Pulmonary artery endothelial cell (primary cell): ENCODE results near the gene RALA. TPM values are rescaled to one million over a fixed set of nuclear protein-coding genes. Genes with fewer than 3 reads are reported as not detected.
"Not testable (repeated sequence)": the region's sequence is repeated elsewhere in the genome, so short reads cannot be mapped to it uniquely, and the experiment has no call there.

Experiments used
- DNase-seq: peaks from one replicate; pipeline ENCODE4 v3.0.0-alpha.2; 2011; ENCODE audit warnings: low read depth, low spot score
- total RNA-seq: library from RNA; depleted of rRNA; stranded (reverse); fragments of >200 nt; gene quantifications from 2 replicates; pipeline ENCODE4 v1.2.3, GENCODE V29; 2014

The RALA gene
- total RNA-seq, 1 donor from 2014 or later = 179 TPM

- DNase-seq = no peak
Measured at GRCh38 chr7:39645482-39646407, 22.4 kb downstream of the RALA start.

GRCh38 chr7:39647816-39648215 is 24.4 kb downstream of the RALA start:
- DNase-seq = no peak

DNA sequence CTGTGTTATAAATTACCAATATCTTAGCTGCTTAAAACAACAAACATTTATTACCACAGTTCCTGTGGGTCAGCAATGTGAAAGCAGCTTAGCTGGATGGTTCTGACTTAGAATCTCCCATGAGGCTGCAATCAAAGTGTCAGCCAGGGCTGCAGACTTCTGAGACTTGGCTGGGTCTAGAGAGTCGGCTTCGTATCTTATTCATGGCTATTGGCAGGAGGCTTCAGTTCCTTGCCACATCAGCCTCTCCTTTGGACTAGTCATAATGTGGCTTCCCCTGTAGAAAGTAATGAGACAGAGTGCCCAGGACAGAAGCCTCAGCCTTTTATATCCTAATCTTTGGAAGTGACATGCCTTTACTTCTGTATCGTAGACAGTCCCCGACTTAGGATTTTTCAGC is 27.3 kb downstream of the RALA start:
- DNase-seq = no peak

DNA sequence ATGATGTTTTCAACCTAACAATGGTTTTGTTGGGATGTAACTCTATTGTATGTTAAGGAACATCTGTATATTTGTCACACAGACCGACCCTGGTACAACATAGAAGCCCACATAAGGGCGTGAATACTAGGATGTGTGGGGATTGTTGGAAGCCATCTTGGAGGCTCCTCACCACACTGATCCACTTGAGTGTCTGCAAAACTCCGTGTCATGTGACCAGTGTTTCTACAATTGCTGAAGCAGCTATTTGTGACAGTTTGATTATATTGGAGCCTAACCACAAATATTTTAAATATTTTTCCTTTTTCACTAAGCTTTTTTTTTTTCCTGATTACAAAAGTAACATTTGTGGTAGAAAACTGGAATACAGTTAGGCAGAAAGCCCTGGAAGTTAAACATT is 27.9 kb downstream of the RALA start:
- DNase-seq = no peak

- no peak for DNase-seq
Measured at GRCh38 chr7:39656415-39656814, 33.0 kb downstream of the RALA start.

DNA sequence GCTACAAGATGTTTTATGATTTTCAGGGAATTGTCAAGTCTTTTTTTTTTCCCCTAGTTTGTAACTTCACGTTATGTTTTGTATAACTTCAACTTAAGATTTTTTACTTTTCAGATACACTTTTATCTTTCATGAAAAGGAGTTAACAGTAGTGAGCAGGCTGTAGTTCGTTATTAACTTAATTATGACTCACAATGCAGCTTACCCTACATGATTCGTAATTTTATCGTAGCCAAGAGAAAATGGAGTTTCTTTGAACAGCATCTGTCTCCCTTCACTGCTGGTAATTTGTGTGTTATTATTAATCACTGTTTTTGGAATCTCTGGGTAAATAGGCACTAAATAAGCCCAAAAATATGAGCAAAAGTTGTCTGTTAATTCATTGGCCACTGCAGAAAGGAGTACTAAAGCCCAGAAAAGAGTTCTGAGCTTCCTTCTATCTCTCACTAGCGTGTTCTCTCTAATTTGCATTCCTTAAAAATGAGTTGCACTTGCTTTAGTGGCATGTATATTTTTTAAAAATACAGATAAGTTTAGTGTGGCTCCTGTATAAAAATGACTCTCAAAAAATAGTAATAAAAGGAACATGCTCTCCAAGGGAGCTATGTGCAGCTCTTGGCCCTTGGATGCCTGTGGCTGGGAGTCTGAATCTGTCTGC is 36.1 kb downstream of the RALA start:
- DNase-seq = no peak

DNA sequence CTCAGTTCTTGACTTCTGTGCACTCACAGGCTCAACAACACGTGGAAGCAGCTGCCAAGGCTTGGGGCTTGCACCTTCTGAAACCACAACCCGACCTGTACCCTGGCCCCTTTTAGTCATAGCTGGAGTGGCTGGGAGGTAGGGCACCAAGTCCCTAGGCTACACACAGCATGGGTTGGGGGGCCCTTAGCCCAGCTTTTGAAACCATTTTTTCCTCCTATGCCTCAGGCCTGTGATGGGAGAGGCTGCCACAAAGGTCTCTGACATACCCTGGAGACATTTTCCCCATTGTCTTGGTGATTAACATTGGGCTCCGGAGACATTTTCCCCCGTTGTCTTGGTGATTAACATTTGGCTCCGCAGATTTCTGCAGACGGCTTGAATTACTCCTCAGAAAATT is 38.6 kb downstream of the RALA start:
- no peak for DNase-seq

GRCh38 chr7:39663263-39663662 is 39.9 kb downstream of the RALA start:
- no peak for DNase-seq

GRCh38 chr7:39664057-39664456 is 40.7 kb downstream of the RALA start:
- DNase-seq = no peak

GRCh38 chr7:39664585-39664984 is 41.2 kb downstream of the RALA start:
- DNase-seq = no peak

DNA sequence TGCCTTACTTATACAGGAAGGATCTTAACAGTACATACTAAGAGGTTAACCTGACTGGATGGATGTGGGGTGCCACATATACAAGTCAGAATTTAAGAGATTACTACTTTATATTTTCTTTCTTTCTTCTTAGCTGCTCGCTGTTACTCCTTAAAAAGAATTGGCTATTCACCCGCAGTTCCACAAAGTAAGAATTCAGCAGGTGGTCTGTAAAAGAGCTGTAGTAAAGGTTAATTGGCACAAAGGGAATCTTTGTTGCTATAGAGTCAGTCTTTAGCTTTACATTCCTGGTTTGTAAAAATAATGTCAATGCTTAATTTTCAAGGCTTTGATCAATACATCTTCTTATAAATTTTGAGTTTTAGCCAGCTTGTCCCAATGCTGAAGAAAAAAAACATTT is 43.2 kb downstream of the RALA start:
- DNase-seq = no peak

GRCh38 chr7:39667341-39667923 is 44.1 kb downstream of the RALA start:
- DNase-seq = no peak

DNA sequence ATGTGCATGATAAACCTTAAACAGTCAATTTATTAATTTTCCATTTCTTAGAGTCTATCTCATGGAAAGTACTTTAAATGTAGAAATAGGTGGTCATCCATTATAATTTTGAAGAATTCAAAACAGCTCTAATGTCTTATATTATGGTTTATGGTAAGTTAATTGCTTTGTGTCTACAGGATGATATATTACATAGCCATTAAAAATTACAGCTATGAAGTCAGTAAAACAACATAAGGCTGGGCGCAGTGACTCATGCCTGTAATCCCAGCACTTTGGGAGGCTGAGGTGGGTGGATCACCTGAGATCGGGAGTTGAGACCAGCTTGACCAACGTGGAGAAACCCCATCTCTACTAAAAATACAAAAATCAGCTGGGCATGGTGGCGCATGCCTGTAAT is 44.9 kb downstream of the RALA start:
- not testable (repeated sequence) for DNase-seq

DNA sequence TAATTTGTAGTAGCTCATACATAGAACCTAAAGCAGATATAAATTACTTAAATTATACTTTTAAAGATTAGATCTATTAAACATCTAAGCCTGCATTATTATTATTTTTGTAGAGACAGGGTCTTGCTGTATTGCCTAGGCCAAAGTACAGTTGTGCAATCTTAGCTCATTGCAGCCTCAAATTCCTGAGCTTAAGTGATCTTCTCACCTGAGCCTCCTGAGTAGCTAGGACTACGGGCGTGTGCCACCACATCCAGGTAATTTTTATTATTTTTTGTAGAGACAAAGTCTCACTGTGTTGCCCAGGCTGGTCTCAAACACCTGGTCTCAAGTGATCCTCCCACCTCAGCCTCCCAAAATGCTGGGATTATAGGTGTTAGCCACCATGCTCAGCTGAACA is 46.7 kb downstream of the RALA start:
- no peak for DNase-seq

GRCh38 chr7:39670934-39671333 is 47.6 kb downstream of the RALA start:
- no peak for DNase-seq

- no peak for DNase-seq
Measured at GRCh38 chr7:39672176-39672575, 48.8 kb downstream of the RALA start.

DNA sequence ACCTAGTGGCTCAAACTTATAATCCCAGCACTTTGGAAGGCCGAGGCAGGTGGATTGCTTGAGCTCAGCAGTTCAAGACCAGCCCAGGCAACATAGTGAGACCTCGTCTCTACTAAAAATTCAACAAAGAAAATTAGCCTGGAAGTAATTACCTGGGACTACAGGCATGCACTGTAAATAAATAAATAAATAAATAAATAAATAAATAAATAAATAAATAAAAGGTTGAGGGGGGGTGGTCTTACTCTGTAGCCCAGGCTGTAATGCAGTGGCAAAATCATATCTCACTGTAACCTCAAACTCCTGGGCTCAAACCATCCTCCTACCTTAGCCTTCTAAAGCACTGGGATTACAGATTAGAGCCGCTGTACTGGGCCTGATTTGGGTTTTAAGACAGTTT is 50.5 kb downstream of the RALA start:
- DNase-seq = no peak

- no peak for DNase-seq
Measured at GRCh38 chr7:39674406-39674805, 51.0 kb downstream of the RALA start.

DNA sequence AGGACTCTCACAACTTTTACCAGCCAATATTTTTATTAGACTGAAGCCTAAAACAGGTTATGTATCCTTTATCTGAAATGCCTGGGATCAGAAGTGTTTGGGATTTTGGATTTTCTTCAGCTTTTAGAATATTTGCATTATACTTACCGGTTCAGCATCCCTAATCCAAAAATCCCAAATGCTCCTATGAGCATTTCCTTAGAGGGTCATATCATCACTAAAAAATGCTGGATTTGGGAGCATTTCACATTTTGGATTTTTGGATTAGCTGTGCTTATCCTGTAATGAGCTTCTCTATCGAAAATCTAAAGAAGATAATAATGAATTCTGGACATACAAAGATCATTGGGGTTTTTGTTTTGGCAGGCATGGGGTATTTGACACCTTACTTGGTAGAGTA is 53.0 kb downstream of the RALA start:
- no peak for DNase-seq

DNA sequence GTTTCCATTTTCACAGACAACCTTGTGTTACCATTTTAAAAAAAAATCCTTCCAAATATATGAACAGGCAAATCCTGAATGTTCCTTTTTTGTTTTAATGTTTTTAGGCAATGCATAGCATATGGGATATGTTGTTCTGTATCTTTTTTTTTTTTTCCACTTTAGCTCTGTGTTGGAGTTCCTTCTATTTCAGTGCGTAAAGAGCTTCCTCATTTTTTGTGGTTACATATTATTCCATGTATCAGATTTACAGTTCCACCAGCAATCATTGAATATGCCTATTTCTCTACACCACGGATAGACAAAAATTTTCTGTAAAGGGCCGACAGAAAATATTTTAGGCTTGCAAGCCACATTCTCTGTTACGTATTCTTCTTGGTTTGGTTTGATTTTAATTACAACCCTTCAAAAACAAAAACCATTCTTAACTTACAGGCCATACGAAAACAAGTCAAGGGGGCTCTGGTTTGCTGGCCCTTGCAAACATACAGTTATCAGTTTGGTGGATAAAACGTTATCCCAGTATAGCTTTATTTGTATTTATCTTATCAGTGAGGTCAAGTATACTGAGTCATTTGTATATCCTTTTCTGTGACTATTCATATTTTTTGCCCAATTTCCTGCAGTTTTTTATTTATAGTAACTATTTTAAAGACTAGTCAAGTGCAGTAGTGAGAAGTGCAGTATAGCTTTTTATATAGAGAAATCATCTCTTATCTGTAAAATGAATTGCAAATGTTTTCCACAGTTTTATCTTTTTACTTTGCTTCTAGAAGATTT is 55.7 kb downstream of the RALA start:
- no peak for DNase-seq

- not testable (repeated sequence) for DNase-seq
Measured at GRCh38 chr7:39679874-39680273, 56.5 kb downstream of the RALA start.
